Caco-2 (cell line): ENCODE results near the gene SLC8A2. TPM values are rescaled to one million over a fixed set of nuclear protein-coding genes. Genes with fewer than 3 reads are reported as not detected.

Source experiments
- BruUV-seq: library from RNA; stranded (reverse); fragments of 400-500 nt; replicated peaks from 2 replicates; lab custom pipeline; 2021; lab: Mats Ljungman, UMichigan
- CTCF ChIA-PET: fragments of 300-600 bp; sonication (Branson Sonifier 250); formaldehyde crosslinking; loops from one replicate; lab custom pipeline; 2022; ENCODE audit warnings: antibody characterized with exemption; lab: Charles Lee
- POLR2A ChIA-PET: fragments of 300-600 bp; sonication (Branson Sonifier 250); formaldehyde crosslinking; loops from one replicate; lab custom pipeline; 2022; ENCODE audit warnings: antibody characterized with exemption; lab: Charles Lee
- DNase-seq, 2 experiments: peaks; one replicate each; pipeline versions ENCODE4 v3.0.0 to v3.0.0-alpha.2; 2020 to 2022
- H3K27me3 ChIP-seq: replicated peaks from 2 replicates; pipeline ENCODE4 v1.6.0; 2011; ENCODE audit warnings: low read length; ENCODE audit not compliant: control insufficient read depth, insufficient read depth
- H3K36me3 ChIP-seq: 2 replicates; pipeline ENCODE4 v1.5.1; 2011; ENCODE audit warnings: low read length; ENCODE audit not compliant: control insufficient read depth, insufficient read depth
- H3K4me1 ChIP-seq: fragments of 250-450 bp; sonication (Bioruptor Pico); 2 replicates; pipeline ENCODE4 v1.5.1; 2020; ENCODE audit warnings: mild to moderate bottlenecking
- H3K4me3 ChIP-seq: 2 replicates; pipeline ENCODE4 v1.5.1; 2011; ENCODE audit warnings: low read depth, mild to moderate bottlenecking, control low read depth, low read length
- H3K9me3 ChIP-seq: fragments of 250-450 bp; sonication (Bioruptor Pico); 2 replicates; pipeline ENCODE4 v1.5.1; 2020; ENCODE audit warnings: mild to moderate bottlenecking, moderate library complexity
- H3K27ac Mint-ChIP-seq: one replicate; pipeline ENCODE4 v1.8.0; 2022; ENCODE audit warnings: mixed read lengths; ENCODE audit not compliant: unreplicated experiment
- H3K27me3 Mint-ChIP-seq: one replicate; pipeline ENCODE4 v1.8.0; 2022; ENCODE audit warnings: mixed read lengths; ENCODE audit not compliant: insufficient read depth, unreplicated experiment
- H3K36me3 Mint-ChIP-seq: one replicate; pipeline ENCODE4 v1.8.0; 2022; ENCODE audit warnings: mild to moderate bottlenecking, mixed read lengths; ENCODE audit not compliant: insufficient read depth, unreplicated experiment
- H3K4me1 Mint-ChIP-seq: one replicate; pipeline ENCODE4 v1.8.0; 2022; ENCODE audit warnings: low read depth, mixed read lengths; ENCODE audit not compliant: unreplicated experiment
- H3K4me3 Mint-ChIP-seq: one replicate; pipeline ENCODE4 v1.8.0; 2022; ENCODE audit warnings: mild to moderate bottlenecking, moderate library complexity, mixed read lengths; ENCODE audit not compliant: unreplicated experiment
- H3K9me3 Mint-ChIP-seq: one replicate; pipeline ENCODE4 v1.8.0; 2022; ENCODE audit warnings: mixed read lengths; ENCODE audit not compliant: unreplicated experiment
- intact Hi-C: fragments of 100-400 bp; cut with micrococcal nuclease; formaldehyde crosslinking; loops from one replicate; pipeline ENCODE4 v1.10.0; 2022; ENCODE audit not compliant: unreplicated experiment
- total RNA-seq: library from RNA; stranded (reverse); gene quantifications from 2 replicates; pipeline ENCODE4 v1.2.3, GENCODE V29; 2022
- TF ChIP-seq, protein P1 (sequence below), 2 experiments: fragments of 200-600 bp in 1 of 2; IDR thresholded peaks; 1 replicate in 1 of 2; 2 replicates in 1 of 2; pipeline versions ENCODE4 v1.5.1 to v1.8.0; 2011 to 2022; ENCODE audit warnings: antibody characterized with exemption in 1 of 2, control low read depth in 1 of 2, inconsistent platforms in 1 of 2, low read depth in 1 of 2, low read length in 1 of 2, mild to moderate bottlenecking in 1 of 2, moderate library complexity in 1 of 2; ENCODE audit not compliant: insufficient read depth in 1 of 2, severe bottlenecking in 1 of 2, unreplicated experiment in 1 of 2

The SLC8A2 gene
- total RNA-seq, 1 experiment from 2014 or later = 1.2 TPM

- Mint-ChIP-seq H3K4me1 (no peaks in the 10 kb centered on the region), H3K27ac (no peak overlapping the region), H3K4me3 (no peak overlapping the region), H3K27me3 (peaks cover 4% of the 10 kb centered on the region), H3K36me3 (no peaks in the 10 kb centered on the region), H3K9me3 (no peaks in the 10 kb centered on the region)
- intact Hi-C loops = loop anchor here (5.0 to 10.0 kb wide), 2 partner anchors 84 to 146 kb away; partner anchors contain the start of gene DHX34
- CTCF ChIA-PET = interaction anchor here (0.5 to 2.0 kb wide), 26 partner anchors 8 to 1770 kb away, joined by 3 to 25 read pairs (median 5); partner anchors contain the start of genes DHX34, INAFM1, KPTN and NAPA
- peak; percentile 92 to 98 for DNase-seq
- peaks cover 3% of the 10 kb centered on the region for H3K27me3 ChIP-seq
- POLR2A ChIA-PET = interaction anchor here (0.5 to 0.8 kb wide), 5 partner anchors 80 to 1968 kb away, joined by 3 to 7 read pairs (median 5); no protein-coding TSS in a partner anchor
- peak overlapping the region; percentile 13; the same call in 1 of the 2 replicates for H3K4me3 ChIP-seq
- no TSS peak for BruUV-seq
- TF ChIP-seq, protein P1, sequence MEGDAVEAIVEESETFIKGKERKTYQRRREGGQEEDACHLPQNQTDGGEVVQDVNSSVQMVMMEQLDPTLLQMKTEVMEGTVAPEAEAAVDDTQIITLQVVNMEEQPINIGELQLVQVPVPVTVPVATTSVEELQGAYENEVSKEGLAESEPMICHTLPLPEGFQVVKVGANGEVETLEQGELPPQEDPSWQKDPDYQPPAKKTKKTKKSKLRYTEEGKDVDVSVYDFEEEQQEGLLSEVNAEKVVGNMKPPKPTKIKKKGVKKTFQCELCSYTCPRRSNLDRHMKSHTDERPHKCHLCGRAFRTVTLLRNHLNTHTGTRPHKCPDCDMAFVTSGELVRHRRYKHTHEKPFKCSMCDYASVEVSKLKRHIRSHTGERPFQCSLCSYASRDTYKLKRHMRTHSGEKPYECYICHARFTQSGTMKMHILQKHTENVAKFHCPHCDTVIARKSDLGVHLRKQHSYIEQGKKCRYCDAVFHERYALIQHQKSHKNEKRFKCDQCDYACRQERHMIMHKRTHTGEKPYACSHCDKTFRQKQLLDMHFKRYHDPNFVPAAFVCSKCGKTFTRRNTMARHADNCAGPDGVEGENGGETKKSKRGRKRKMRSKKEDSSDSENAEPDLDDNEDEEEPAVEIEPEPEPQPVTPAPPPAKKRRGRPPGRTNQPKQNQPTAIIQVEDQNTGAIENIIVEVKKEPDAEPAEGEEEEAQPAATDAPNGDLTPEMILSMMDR (IDR thresholded peaks at IDR 0.05; ENCODE audit: insufficient read depth in 1 of 2, low read depth in 1 of 2, low read length in 1 of 2, severe bottlenecking in 1 of 2, unreplicated experiment in 1 of 2) = no peak
- no peaks in the 10 kb centered on the region for H3K36me3 ChIP-seq
- H3K4me1 ChIP-seq = peaks cover 13% of the 10 kb centered on the region
- H3K9me3 ChIP-seq = no peaks in the 10 kb centered on the region
These were observed 43.4 kb downstream of the SLC8A2 start for GRCh38 chr19:47428177-47428894.

DNA sequence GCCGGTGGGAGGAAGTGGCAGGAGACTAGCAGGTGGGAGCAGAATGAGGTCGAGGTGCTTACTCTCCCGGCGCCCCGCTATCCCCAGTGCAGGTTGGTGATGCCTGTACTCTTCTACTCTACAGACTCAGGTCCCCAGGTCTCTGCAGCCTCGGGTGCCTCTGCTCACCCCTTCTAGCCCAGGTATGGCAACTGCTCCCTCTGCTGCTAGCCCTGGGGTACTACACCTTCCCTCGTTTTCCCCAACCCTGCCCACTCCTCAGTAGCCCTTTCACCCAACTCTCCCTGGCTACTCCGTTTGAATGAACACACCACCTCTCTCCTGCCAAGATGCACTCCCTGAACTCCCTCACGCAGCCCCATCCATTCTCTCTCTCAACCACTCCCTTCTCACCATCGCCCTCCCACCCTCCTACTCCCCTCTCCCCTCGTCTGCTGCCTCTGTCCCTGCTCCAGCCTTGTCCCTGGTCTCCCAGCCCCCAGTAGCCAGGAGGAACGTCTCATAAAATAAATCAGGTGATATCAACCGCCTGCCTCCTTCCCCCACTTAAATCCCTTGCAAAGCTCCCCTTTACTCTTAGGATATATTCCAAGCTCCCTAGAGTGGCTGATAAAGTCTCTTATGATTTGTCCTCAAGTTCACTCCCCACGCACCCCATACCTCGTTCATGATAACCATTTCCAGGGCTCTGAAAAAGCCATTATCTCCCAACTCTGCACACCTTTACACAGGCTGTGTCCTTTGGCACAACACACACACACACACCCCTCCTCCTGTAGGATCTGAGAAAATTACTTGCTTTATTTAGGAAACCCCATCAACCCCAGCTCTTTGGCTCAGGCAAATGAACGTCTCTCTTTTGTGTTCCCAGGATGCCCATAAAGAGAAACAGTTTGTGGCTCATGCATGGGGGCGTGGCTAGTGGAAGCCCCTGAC is 44.2 kb downstream of the SLC8A2 start:
- H3K36me3 ChIP-seq = no peaks in the 10 kb centered on the region
- H3K4me1 Mint-ChIP-seq = peaks cover 8% of the 10 kb centered on the region
- no peaks in the 10 kb centered on the region for H3K9me3 ChIP-seq
- intact Hi-C loops = loop anchor here (1.0 to 10.0 kb wide), 4 partner anchors 37 to 145 kb away; partner anchors contain the start of gene DHX34
- peaks cover 12% of the 10 kb centered on the region for H3K27me3 Mint-ChIP-seq
- no peak overlapping the region for H3K4me3 Mint-ChIP-seq
- POLR2A ChIA-PET = interaction anchor here (0.6 to 0.8 kb wide), 3 partner anchors 79 to 539 kb away, joined by 4 to 7 read pairs (median 5); no protein-coding TSS in a partner anchor
- peak; percentile 82 to 89 for DNase-seq
- TF ChIP-seq, protein P1 (IDR thresholded peaks at IDR 0.05; ENCODE audit: insufficient read depth in 1 of 2, low read depth in 1 of 2, low read length in 1 of 2, severe bottlenecking in 1 of 2, unreplicated experiment in 1 of 2) = peak; percentile 92 to 94
- peaks cover 13% of the 10 kb centered on the region for H3K4me1 ChIP-seq
- no peaks in the 10 kb centered on the region for H3K9me3 Mint-ChIP-seq
- BruUV-seq = no TSS peak
- CTCF ChIA-PET = interaction anchor here (0.6 to 2.0 kb wide), 22 partner anchors 9 to 1771 kb away, joined by 3 to 25 read pairs (median 5); partner anchors contain the start of genes DHX34, KPTN and NAPA
- peaks cover 6% of the 10 kb centered on the region for H3K27me3 ChIP-seq
- H3K4me3 ChIP-seq = no peak overlapping the region
- no peaks in the 10 kb centered on the region for H3K36me3 Mint-ChIP-seq
- H3K27ac Mint-ChIP-seq = no peak overlapping the region
